Transverse colon (tissue), 3 donors: ENCODE measurements around the gene RBFOX2.

Experiments used
- EP300 ChIP-seq: sonication (generic); formaldehyde crosslinking; IDR thresholded peaks from one replicate; pipeline ENCODE4 v1.6.1; 2017; ENCODE audit warnings: antibody characterized with exemption, low read depth
- TF ChIP-seq, protein P1 (sequence below), 5 experiments: fragments of 200-600 bp in 3 of 5; fragments of 450-650 bp in 2 of 5; sonication (generic) in 3 of 5; IDR thresholded peaks; 1 replicate in 2 of 5; 2 replicates in 3 of 5; pipeline ENCODE4 v1.5.1; 2016 to 2017; ENCODE audit warnings: antibody characterized with exemption in 5 of 5, inconsistent platforms in 3 of 5, mild to moderate bottlenecking in 2 of 5, moderate library complexity in 1 of 5

DNA sequence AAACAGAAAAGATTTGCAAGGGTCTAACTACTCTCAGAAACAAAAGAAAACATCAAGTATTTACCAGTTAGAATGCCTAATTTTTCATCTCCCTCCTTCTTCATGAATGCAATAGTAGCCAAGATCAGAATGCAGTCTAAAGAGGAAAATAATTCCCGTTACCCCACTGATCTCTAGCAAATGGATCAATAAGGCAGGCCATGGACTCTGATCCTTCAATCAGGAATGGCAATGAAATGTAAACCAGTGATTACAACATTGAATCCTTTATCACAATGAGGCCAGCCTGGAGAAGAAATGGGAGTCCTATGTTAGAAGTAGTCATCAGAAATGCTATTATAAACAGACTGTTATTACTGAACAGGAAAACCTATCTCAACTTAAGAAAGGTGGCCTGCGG lies 204.4 kb downstream of the RBFOX2 start:
- TF ChIP-seq, protein P1, sequence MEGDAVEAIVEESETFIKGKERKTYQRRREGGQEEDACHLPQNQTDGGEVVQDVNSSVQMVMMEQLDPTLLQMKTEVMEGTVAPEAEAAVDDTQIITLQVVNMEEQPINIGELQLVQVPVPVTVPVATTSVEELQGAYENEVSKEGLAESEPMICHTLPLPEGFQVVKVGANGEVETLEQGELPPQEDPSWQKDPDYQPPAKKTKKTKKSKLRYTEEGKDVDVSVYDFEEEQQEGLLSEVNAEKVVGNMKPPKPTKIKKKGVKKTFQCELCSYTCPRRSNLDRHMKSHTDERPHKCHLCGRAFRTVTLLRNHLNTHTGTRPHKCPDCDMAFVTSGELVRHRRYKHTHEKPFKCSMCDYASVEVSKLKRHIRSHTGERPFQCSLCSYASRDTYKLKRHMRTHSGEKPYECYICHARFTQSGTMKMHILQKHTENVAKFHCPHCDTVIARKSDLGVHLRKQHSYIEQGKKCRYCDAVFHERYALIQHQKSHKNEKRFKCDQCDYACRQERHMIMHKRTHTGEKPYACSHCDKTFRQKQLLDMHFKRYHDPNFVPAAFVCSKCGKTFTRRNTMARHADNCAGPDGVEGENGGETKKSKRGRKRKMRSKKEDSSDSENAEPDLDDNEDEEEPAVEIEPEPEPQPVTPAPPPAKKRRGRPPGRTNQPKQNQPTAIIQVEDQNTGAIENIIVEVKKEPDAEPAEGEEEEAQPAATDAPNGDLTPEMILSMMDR (IDR thresholded peaks at IDR 0.05), result no peak
- TF ChIP-seq EP300, result no peak
